ENCODE measurements around the gene APOL2. TPM values are rescaled to one million over a fixed set of nuclear protein-coding genes. Genes with fewer than 3 reads are reported as not detected.
A peak's percentile ranks its signal among the peaks of the same experiment; 100 is the strongest.
"Not testable (repeated sequence)": the region's sequence is repeated elsewhere in the genome, so short reads cannot be mapped to it uniquely, and the experiment has no call there.

Gene APOL2
- total RNA-seq, 1 donor from 2014 or later, result 58.6 TPM

DNA sequence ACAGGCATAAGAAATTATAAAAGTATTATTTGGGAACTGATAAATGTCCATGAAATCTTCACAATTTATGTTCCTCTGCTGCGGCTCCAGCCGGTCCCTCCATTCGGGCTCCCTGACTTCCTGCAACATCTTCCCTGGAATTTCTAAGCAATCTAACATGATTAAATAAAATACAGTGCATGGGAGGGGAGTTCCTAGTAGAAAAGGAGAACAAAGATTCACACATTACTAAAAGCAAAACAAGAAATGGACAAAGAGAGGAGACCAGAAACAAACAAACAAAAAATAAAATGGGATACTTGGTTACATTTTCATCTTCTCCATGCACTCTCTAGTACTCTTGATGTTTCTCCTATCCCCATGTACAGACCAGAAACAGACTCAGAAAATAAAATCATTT is 29.1 kb downstream of the APOL2 start:
- intact Hi-C loops (cut with DNase I), result no loop called here
- DNase-seq, result no peak
- ATAC-seq (ENCODE audit: poor library complexity), result no peak

DNA sequence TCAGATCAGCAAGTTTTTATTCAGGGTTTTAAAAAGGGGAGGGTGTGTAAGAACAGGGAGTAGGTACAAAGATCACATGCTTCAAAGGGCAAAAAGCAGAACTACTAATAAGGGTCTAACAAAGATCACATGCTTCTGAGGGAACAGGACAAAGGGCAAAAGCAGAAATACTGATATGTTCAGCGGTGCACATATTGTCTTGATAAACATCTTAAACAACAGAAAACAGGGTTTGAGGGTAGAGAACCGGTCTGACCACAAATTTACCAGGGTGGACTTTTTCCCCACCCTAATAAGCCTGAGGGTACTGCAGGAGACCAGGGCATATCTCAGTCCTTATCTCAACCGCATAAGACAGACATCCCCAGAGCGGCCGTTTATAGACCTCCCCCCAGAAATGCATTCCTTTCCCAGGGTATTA is 29.8 kb downstream of the APOL2 start:
- ATAC-seq (ENCODE audit: poor library complexity); DNase-seq; intact Hi-C loops (cut with DNase I): not testable (repeated sequence)

DNA sequence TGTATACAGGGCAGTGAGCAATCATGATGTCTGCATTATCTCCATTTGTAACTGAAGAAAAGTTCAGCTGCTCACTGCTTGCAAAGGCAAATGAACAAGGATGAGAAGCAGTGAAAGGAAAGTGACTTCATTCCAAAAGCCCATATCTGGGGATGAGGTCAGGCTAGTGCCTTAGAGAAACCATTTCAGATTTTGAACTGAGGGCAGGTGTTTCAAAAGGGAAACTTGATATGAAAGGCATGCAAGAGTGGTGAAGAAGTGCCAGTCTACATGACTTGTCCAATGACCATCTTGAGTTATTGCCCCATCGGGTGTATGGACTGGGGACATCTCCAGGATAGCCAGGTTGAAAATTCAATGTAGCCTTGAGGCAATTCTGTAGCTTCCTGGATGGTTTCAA is 30.4 kb downstream of the APOL2 start:
- ATAC-seq (ENCODE audit: poor library complexity) (no peak), DNase-seq (no peak)
- intact Hi-C loops (cut with DNase I), result no loop called here

GRCh38 chr22:36208162-36208765 is 31.1 kb downstream of the APOL2 start:
- intact Hi-C loops (cut with DNase I), result no loop called here
- ATAC-seq (ENCODE audit: poor library complexity), result peak; percentile 45
- DNase-seq, result no peak

DNA sequence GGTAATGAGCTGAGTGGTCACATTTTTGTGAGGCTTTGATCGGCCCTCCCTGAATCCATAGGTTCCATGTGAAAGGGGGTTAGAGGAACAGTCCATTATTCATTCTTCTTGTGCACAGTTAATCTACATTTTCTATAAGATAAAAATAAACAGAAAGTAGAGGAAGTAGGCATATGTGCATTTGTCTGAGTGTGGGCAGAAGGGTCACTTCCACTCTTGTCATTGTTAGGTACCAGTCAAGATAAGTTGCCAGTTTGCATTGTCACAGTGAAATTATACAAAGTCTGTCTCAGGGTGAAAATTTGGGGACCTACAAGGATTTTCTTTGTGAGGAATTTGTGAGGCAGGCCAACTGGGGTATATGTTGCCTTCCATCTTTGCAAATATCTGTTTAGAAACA is 33.1 kb downstream of the APOL2 start:
- ATAC-seq (ENCODE audit: poor library complexity), result no peak
- DNase-seq, result no peak
- intact Hi-C loops (cut with DNase I), result no loop called here

DNA sequence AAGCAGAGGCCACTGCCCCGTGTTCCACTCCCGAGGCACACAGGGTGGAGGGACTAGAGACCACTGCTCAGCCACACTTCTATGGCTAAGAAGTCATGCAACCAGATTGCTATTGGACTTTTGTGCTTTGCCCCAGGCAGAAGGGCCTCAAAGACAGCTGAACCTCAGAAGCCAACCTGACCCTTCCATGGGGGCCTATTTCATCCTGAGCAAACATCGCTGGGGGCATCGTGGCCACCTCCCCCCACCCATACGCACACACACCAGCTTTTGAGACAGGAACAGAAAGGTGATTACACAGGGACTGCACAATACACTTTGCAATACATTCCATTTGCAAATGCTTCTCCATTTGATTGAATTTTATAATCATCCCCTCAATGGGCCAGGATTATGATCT is 33.8 kb downstream of the APOL2 start:
- DNase-seq; ATAC-seq (ENCODE audit: poor library complexity); intact Hi-C loops (cut with DNase I): not testable (repeated sequence)

- intact Hi-C loops (cut with DNase I), result no loop called here
- DNase-seq (no peak), ATAC-seq (ENCODE audit: poor library complexity) (no peak)
These were observed 34.7 kb downstream of the APOL2 start for GRCh38 chr22:36204632-36205015.

DNA sequence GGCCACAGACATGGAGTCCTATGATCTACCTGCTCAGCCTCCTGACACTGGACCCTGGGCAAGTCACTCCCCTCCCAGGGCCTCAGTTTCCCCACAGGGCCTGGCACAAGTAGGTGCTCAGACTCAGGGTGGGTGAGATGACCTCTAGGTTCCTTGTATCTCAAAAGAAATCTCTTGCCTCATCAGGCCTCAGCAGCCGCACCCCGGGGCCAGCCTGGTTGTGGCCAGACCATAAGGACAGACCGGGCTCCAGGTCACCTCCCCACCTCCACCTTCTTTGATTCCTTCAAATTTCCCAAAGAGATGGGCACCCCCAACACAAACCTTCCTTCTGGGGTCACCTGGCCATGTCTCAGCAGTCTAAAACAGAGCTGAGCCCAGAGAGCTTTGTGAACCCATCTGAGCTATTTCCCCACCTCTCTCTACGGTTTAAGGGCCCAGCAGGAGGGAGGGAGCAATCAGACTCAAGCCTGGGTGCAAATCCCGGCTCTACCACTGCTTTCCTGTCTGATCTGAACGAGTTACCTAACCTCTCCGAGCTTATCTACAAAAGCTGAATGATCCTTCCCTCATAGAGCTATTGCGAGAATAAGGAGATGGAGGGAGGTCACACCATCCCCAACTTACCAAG is 35.2 kb downstream of the APOL2 start:
- ATAC-seq (ENCODE audit: poor library complexity) (no peak), DNase-seq (no peak)
- intact Hi-C loops (cut with DNase I), result no loop called here

- ATAC-seq (ENCODE audit: poor library complexity); DNase-seq; intact Hi-C loops (cut with DNase I): not testable (repeated sequence)
These were observed 35.9 kb downstream of the APOL2 start for GRCh38 chr22:36203441-36203840.

GRCh38 chr22:36202906-36203305 is 36.4 kb downstream of the APOL2 start:
- ATAC-seq (ENCODE audit: poor library complexity); DNase-seq; intact Hi-C loops (cut with DNase I): not testable (repeated sequence)

GRCh38 chr22:36201630-36202319 is 37.6 kb downstream of the APOL2 start, which contains the start of gene APOL4:
APOL4 (minus strand) TSS chr22:36201809; CDS start chr22:36201734, 75 bp downstream.
- DNase-seq, result peak; percentile 93
- intact Hi-C loops (cut with DNase I), result no loop called here
- ATAC-seq (ENCODE audit: poor library complexity), result peak; percentile 83

DNA sequence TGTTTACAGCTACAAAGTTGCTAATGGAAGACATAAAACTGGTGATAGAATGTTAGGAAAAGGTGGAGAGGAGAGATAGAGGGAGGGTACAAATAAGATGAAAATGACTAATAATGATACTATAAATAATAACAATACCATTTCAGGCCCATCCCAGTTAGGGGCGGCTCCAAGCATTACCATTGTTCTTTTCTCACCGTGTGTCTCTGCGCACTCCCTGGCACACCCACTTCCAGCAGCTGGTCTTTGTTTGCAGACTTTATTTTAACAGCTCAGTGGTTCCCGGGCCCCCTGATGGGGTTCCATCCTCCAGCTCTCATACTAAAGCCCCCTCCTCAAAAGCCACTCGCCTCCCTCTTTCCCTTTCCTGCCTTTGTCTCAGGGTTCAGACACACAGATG is 38.3 kb downstream of the APOL2 start:
- intact Hi-C loops (cut with DNase I); DNase-seq: not testable (repeated sequence)
- peak; percentile 24 for ATAC-seq (ENCODE audit: poor library complexity)

DNA sequence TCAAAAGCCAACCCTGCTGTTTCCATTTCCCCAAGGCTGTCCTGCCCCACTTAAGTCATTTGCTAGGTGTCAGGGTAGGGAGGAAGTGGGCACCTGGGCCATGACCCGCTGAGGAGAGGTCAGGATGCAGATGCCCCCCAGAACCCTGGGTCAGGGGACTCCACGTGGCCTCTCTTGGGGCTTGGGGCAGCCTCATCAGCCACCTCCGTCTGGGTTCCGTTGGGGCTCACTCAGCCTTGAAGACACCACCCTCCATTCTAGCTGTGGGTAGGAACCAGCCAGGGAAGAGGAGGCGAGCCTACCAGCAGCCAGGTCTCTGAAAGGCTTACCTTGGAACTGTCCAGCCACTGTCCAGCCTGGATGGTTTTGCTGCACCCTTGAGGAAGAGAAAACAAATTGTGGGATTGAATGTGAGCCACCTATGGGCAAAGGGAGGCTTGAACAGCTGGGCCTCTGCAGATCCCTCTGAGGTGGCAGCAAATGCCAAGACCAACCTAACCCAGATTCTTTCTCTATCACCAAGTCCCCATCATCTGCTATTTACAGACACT is 40.3 kb downstream of the APOL2 start:
- no peak for DNase-seq
- intact Hi-C loops (cut with DNase I), result loop anchor here (5.0 kb wide), 2 partner anchors 38 to 78 kb away; partner anchors contain the start of gene APOL2
- ATAC-seq (ENCODE audit: poor library complexity), result no peak

DNA sequence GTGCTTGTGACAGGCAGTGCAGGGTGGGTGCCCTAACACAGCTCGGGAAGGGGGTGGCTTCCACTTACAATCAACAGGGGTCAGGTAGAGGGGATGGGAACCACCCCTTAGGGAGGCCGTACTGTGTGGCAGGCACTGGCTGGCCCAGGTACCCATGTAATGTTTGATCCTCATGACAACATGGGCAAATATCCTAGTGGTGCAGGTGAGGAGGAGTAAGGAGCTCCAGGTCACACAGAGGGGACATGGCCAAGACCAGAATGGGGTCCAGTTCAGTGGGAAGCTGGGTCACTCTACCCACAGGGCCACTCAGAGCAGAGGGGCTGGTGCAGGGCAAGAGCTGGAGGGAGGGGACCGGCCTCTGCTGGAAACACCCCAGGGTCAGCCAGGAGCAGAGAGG is 40.8 kb downstream of the APOL2 start:
- no peak for ATAC-seq (ENCODE audit: poor library complexity)
- DNase-seq, result no peak
- intact Hi-C loops (cut with DNase I), result loop anchor here (5.0 kb wide), 2 partner anchors 39 to 79 kb away; partner anchors contain the start of gene APOL2

DNA sequence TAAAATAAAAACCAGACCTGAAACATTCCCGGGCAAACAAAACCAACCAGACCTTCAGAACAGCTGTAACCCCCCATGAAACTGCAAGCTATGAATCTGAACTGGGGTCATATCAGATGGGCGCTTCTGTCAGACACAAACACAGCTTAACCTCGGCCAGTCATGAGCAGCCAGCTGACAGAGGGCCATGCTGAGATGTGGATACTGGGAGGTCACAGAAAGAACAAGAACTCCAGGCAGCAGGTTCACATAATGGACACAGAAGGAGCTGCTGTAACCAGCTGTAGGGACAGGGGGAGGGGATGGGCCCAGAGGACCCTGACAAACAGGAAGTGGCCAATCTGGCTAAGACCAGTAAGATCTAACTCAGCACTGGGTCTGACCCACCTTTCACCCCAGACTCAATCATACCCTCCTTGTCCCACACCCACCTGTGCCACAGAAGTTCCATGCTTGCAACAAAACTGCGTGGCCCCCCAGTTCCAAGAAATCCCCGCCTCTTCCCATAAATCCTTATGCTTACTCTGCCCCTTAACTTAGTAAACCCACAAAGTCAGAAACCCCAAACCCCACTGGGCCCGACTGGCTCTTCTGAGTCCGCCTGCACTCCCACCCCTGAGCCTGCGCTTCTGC is 41.7 kb downstream of the APOL2 start:
- ATAC-seq (ENCODE audit: poor library complexity) (peak; percentile 22), DNase-seq (peak; percentile 61)
- intact Hi-C loops (cut with DNase I), result loop anchor here (5.0 kb wide), 2 partner anchors 40 to 80 kb away; partner anchors contain the start of gene APOL2

- ATAC-seq (ENCODE audit: poor library complexity) (peak; percentile 65), DNase-seq (peak; percentile 74)
- intact Hi-C loops (cut with DNase I), result loop anchor here (5.0 kb wide), 2 partner anchors 40 to 80 kb away; partner anchors contain the start of gene APOL2
These were observed 42.3 kb downstream of the APOL2 start for GRCh38 chr22:36197065-36197440.

GRCh38 chr22:36196254-36197064 is 42.9 kb downstream of the APOL2 start:
- DNase-seq, result no peak
- ATAC-seq (ENCODE audit: poor library complexity), result no peak
- intact Hi-C loops (cut with DNase I), result loop anchor here (5.0 kb wide), 2 partner anchors 41 to 81 kb away; partner anchors contain the start of gene APOL2

DNA sequence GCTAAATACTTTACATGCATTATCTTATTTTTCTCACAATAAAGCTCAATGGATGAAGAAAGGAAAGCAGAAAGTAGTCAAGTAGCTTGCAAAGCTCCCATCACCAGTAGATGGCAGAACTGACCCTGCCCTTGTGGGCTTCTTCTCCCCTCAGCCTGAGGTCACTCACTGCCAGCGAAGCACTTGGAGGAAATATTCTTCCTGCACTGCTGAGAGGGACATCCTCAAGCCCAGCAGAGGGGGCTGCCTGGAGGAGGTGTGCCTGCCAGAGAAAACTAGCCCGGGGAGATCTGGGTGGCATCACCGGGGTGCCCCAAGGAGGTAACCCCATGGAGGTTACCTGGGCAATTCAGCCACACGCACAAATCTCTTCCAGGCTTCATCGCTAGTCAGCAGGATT is 44.4 kb downstream of the APOL2 start:
- peak; percentile 62 for DNase-seq
- intact Hi-C loops (cut with DNase I), result loop anchor here (5.0 kb wide), 2 partner anchors 42 to 82 kb away; partner anchors contain the start of gene APOL2
- peak; percentile 53 for ATAC-seq (ENCODE audit: poor library complexity)
